Stimulated activated CD4-positive, alpha-beta T cell treated with anti-CD3 and anti-CD28 coated beads, Interleukin-2, amount 100 ng/mL, for 24 hours (primary cell): ENCODE results near the gene JAK3.
"Not testable (repeated sequence)": the region's sequence is repeated elsewhere in the genome, so short reads cannot be mapped to it uniquely, and the experiment has no call there.

Experiments used
- DNase-seq, 2 donors: peaks; one replicate each; pipeline ENCODE4 v3.0.0-alpha.2; 2020

The JAK3 gene

DNA sequence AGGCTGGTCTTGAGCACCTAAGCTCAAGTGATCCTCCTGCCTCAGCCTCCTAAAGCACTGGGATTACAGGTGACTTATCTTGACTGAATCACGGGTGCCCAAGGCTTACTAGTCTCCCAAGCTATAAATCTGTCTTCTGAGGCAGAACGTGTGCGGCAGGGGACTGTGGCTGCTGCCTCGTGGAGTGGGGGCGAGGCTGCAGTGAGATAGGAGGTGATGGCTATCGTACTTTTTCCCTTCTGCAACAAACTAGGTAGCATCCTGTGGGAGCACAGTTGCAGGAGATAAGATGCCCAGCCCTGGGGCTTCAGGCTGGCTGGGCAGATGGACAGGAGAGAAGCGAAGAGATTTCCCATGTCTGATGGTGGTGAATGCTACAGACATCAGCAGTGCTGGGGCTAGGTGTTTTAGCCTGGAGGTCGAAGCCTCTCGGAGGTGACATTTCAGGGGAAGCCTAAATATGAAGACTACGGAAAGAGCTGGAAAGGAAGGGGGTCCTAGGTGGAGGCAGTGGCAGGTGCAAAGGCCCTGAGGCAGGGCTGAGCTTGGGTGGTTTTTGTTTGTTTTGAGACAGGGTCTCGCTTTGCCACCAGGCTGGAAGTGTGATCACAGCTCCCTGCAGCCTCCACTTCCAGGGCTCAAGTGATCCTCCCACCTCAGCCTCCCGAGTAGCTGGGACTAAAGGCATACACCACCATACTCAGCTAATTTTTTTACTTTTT, 45.5 kb downstream of the JAK3 start:
- no peak for DNase-seq

DNA sequence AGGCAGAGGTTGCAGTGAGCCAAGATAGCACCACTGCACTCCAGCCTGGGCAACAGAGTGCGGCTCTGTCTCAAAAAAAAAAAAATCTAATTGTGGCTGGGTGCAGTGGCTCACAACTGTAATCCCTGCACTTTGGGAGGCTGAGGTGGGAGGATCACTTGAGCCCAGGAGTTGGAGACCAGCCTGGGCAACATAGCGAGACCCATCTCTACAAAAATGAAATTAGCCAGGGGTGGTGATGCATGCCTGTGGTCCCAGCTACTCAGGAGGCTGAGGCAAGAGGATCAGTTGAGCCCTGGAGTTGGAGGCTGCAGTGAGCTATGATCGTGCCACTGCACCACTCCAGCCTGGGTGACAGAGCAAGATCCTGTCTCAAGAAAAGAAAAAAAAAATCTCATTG, 49.2 kb downstream of the JAK3 start:
- DNase-seq: not testable (repeated sequence)

DNA sequence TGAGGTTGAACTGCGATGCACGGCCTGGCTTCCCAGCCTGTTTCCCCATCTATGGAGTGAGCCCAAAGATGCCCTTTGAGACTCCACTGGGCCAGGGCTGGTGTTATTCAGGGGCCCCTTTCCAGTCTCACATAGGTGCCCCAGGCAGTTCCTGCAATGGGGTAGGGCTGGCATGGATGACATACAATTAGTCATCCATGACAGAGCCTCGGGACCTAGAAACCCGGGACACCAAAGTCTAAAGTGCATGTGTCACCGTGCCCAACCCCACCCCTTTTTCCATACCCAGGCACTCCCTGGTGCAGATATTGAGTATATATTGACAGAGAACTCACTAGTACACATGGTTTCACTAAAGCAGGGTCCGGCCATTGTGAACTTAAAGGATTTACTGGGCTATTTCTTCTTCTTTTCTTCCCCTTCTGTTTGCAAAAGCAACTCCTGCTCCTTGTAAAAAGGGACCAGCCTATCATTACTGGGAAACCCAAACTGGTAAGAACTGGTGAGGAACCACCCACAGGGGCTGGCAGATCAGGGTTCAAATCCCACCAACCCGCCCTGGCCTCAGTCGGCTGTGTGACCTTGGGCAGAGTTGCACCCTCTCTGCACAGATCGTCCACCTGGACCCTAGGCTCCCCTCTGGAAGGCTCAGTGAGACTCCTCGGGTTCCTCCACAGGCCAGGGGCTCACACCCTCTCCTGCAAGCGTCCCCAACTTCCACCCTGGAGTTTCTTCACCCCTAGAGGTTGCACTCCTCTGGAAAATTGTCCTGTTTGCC, 50.2 kb downstream of the JAK3 start:
- peak; percentile 64 to 72 for DNase-seq

DNA sequence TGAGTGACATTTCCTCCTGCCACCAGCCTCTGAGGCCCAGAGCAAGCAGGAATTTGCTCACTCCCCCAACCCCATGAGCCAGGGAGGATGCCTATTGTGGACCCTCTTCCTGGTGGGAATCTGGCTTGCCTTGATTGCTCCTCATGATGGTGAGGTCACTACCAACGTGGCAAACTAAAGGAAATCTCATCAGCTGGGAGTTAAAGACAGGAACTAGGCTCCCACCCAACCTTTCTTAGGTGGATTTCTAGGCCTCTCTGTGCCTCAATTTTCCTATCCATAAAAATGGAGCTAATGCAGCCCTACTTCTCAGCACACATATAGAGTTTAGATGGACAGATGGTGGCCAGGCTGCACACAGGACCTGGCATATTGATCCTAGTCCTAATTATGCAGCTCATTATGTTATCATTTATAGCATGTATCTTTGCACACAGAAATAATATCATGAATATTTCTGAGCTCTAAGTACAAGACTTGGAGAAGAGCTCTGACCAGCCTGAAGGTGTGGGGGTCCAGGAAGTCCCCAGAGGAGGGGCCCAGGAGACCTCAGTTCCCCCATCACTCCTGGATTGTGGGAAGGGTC, 50.9 kb downstream of the JAK3 start:
- DNase-seq: no peak

DNA sequence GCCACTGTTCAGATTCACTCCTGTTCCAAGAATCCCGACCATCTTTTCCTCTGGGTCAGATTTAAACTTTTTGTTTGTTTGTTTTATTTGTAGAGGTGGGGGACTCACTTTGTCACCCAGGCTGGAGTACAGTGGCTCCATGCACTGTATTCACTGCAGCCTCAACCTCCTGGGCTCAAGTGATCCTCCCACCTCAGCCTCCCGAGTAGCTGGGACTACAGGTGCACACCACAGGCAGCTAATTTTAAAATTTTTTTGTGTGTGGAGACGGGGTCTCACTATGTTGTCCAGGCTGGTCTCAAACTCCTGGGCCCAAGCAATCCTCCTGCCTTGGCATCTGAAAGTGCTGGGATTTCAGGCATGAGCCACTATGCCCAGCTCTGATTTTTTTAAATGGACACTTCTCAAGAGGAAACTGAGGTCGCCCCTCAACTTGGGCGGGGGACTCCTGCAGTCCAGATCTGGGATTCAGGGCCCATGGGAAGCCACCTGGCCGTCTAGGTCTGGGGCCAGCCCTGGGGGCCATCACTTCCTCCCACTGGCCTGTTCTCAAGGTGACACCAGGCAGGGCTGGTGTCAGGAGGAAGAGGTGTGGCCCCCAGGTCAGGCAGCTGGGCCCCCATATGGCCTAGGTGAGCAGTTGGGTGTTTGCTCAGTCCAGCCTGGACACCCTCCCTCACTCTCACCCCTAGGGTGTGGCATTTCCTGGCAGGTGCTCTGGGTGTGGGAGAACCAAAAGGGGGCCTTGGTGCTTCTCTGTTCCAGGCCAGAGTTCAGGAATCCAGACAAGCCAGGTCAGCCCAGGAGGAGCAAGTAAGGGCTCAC, 51.6 kb downstream of the JAK3 start:
- no peak for DNase-seq

DNA sequence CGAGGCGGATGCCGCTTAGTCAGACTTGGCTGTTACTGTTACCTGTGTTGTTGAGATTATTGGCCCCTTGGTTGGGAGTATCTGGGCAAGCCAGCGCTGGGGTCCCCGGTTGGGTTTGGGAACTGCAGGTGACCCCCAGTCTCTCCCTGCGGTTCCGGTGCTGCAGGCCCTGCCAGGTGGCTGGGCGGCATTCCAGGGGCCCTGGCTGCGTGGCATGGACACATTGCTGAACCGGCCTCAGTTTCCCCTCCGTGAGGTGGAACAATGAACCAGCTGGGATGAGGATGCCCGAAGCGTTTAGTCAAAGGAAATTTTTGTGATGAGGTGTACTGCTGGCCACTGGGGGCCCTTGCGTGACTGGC, 52.3 kb downstream of the JAK3 start:
- no peak for DNase-seq

DNA sequence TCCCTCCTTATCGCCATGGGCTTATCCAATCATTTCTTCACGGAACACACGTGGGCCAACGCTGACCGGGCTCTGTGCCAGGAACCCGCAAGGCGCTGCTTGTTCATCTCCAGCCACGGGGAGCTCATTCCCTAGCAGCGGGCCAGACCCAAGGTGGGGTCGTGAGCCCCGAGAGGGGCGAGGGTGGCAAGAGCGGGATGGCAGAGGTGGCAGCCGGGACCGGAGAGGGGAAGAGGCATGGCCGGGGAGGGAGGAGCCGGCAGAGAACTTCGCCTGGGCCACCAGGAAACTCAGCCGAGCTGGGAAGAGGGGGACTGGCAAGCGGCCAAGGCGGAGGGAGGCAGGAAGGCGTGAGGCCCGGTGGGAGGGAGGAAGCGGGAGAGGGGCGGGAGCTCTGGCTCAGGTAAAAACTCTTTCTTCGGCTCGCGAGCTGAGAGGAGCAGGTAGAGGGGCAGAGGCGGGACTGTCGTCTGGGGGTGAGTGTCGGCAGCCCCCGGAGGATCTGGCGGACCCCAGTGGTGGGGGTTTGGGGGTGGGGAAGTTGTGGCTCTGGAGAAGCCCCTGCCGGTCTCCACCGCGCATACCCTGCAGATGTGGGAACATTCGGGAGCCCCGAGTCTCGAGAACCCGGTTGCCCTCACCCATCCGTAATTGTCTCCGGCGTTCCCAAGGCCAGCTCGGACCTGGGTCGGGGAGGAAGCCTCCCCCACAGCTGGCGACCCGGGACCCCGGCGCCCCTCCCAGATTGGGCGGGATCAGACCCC, 52.9 kb downstream of the JAK3 start, which contains the start of gene B3GNT3:
B3GNT3 (plus strand) TSS at position 408 of the 764 bp plus-strand sequence. CDS start 12,670 bp downstream, outside the sequence.
- peak; percentile 34 to 38 for DNase-seq

DNA sequence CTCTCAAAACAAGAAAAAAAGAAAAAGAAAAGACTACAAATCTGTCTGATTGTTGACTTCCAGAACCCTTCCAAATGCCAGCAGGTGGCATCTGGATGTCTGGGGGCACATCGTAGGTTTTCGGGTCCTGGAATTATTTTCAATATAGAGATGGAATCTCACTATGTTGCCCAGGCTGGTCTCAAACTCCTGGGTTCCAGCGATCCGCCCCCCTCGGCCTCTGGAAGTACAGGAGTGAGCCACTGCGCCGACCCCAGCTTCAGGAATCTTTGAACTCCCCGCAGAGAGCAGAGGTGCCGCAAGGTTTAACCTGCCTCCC, 53.4 kb downstream of the JAK3 start:
- no peak for DNase-seq

DNA sequence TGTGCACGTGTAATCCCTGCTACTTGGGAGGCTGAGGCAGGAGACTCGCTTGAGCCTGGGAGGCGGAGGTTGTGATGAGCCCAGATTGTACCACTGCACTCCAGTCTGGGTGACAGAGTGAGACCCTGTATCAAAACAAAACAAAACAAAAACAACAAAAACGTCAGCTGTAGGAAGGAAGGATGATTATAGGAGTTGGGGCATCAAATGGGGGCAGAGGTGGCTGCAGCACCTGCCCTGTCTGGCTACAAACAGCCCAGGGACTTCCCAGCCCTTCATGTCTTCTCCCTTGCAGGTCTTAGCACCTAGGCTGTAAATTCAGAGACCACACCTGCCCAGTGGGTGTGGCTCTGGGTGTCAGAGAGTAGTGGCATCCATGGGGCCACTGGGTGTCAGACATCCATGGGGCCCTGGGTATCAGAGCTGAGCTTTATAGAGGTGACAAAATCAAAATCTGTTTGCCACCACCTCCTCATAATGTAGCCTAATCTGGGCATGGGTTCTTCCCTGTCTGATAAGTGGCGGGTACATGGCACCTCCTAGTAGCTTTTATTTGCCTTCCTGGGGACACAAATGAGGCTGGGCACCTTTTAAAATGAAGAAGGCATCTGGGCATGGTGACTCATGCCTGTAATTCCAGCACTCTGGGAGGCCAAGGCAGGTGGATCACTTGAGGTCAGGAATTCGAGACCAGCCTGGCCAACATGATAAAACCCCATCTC, 57.6 kb downstream of the JAK3 start:
- no peak for DNase-seq

DNA sequence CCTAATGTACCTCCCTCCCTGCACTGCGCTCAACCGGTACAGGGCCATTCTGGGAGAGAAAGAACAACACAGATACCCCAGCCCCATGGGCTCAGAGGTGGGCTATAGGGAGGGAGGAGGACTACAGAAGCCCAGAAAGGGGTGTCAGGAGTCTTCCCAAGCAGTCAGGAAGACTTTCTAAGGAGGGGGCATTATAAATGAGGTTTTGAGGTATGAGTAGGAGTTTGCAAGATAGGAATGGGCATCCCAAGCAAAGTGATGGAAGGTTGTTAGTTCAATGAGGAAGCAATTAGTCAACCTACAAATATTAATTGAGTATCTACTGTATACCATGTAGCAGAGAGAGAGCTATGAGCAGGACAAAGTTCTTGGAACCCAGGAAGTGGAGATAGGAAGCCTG, 59.1 kb downstream of the JAK3 start:
- no peak for DNase-seq

DNA sequence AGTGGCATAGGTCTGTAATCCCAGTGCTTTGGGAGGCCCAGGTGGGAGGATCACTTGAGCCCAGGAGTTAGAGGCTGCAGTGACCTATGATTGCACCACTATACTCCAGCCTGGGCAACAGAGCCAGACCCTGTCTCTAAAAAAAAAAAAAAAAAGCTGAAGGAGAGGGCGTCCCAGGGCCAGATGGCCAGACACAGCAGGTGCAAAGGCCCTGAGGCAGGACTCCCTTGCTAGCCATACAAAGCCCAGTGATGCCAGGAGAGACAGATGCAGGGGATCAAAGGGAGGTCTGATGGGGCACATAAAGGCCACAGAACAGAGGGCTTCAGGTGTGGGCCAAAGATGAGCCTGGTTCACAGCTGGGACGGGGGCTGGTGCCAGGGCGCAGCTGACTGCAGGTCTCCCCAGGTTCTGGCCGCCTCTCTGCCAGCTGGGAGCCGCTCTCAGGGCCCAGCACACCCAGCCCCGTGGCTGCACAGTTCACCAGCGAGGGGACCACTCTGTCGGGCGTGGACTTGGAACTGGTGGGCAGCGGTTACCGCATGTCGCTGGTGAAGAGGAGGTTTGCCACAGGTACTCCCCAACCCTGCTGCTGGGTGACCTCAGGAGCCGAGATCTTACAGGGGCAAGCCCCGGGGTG, 60.4 kb downstream of the JAK3 start:
- no peak for DNase-seq

DNA sequence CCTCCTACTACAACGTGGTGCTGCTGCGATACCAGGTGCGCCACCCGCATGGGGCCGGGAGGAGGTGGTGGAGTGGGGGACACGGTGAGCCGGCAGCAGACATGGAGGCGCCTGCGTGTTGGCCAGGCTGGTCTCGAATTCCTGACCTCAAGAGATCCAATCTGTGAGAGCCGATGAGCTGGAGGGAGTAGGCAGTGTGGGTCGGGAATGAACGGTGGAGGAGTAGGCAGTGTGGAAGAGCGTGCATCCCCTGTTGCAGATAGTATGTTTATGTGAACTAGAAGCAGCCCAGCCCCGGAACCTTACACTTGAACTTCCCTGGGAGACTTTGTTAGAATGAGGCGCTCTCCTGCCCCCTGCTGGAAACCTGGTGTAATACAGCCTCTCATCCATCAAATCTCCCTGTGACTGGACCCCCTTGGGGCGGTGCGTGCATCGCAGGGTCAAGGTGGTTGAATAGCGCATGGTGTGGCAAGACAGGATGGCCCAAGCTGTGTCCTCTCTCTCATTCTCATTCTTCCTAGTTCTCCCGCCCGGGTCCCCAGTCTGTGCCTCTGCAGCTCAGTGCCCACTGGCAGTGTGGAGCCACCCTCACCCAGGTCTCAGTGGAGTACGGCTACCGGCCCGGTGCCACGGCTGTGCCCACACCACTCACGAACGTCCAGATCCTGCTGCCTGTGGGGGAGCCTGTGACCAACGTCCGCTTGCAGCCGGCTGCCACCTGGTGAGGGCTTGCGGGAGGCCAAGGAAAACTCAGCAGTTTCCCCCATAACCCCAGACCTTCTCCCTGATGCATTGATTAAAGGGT, 63.4 kb downstream of the JAK3 start:
- peak; percentile 82 to 84 for DNase-seq

DNA sequence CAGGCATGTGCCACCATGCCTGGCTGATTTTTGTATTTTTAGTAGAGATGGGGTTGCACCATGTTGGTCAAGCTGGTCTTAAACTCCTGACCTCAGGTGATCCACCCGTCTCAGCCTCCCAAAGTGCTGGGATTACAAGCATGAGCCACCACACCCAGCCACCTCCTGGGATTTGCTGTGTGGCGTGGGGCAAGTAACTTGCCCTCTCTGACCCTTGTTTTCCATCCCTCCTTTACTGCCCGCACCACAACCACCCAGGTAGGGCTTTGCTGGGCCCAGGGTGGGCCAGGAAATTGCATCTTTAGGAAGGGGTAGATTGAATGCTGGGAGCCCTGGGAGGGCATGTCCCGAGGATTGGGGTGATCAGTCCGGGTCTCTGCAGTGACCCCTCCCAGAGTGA, 64.1 kb downstream of the JAK3 start:
- not testable (repeated sequence) for DNase-seq

DNA sequence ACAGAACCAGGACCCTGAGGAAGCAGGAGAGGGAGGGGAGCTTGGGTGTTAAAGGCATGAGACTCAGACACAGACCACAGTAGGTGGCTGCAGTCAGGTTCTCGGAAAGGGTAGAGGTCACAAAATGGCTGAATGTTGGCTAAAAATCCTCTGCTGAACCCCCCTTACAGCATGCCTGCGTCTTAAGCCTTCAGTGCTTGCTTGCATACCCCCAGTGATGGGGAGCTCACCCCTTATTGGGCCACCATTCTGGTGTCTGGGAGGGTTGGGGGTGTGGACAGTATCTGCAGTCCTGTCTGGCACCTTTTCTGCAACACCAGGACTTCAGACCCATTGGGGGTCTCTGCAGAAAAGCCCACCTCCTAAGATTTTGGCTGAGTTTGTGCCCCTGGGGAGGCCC, 67.0 kb downstream of the JAK3 start:
- DNase-seq: no peak

DNA sequence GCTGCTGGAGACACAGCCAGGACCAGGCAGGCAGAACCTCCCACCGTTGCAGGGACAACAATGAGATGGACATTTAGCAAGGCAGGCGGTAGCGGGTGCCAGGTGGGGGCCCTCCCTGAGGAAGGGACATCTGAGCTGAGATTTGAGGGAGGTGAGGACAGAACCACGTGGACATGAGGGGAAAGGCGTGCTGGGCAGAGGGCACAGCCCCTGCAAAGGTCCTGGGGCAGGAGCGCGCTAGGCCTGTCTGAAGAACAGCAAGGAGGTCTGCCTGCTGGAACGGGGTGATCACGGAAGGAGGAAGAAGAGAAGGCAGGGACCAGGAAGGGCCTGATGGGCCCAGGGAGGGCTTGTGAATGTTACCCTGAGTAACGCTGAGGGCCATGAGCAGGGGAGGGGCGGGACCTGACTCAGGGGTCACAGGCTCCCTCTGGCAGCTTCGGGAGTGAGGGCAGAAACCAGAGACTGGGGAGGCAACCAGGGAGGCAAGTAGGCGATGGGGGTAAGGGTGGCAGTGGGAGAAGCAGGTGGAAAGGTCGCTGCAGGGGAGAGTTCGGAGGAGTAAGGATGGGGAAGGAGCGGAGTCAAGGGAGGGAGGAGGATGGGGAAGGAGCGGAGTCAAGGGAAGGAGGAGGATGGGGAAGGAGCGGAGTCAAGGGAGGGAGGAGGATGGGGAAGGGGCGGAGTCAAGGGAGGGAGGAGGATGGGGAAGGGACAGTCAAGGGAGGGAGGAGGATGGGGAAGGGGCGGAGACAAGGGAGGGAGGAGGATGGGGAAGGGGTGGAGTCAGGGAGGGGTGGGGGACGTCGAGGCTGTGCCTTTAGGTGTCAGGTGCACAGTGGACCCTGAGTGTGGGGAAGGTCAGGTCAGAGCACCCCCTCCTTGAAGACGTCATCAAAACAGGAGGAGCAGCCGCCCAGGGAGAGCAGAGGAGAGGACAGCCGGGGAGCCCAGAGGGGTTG, 68.5 kb downstream of the JAK3 start:
- DNase-seq: no peak

DNA sequence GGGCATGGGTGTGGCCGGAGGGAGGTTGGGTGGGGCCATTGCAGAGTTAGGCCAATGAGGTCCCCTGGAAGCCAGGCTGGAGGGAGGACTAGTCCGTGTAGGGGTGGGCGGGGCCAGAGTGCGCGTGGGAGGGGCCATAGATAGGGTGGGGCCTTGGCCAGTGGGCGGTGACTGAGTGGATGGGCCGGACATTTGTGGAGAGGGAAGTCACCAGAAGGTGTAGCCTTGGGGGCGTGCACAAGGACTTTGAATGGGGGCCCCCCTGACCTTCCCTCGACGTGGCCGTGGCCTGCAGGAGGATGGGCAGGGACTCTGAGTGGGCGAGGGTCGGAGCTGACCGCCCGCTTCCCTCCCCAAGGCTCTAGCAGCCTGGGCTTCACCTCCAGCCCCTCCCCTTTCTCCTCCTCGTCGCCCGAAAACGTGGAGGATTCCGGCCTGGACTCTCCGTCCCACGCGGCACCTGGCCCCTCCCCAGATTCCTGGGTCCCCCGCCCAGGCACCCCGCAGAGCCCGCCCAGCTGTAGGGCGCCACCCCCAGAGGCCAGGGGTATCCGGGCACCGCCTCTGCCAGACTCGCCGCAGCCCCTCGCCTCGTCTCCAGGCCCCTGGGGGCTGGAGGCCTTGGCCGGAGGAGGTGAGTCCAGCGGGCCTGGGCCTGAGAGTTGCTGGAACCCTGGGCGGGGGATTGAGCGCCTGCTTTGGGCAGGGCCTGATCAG, 69.4 kb downstream of the JAK3 start:
- peak; percentile 49 to 69 for DNase-seq

DNA sequence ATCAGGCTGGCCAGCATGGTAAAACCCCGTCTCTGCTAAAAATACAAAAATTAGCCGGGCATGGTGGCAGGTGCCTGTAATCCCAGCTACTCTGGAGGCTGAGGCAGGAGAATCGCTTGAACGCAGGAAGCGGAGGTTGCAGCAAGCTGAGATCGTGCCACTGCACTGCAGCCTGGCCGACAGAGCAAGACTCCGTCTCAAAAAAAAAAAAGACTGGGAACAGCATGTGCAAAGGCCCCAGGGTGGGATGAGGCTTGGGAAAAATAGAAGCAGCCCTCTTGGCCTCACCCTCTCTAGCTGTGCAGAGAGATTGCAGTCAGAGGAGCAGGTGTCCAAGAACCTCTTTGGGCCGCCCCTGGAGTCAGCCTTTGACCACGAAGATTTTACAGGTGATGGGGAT, 69.9 kb downstream of the JAK3 start:
- DNase-seq: not testable (repeated sequence)

DNA sequence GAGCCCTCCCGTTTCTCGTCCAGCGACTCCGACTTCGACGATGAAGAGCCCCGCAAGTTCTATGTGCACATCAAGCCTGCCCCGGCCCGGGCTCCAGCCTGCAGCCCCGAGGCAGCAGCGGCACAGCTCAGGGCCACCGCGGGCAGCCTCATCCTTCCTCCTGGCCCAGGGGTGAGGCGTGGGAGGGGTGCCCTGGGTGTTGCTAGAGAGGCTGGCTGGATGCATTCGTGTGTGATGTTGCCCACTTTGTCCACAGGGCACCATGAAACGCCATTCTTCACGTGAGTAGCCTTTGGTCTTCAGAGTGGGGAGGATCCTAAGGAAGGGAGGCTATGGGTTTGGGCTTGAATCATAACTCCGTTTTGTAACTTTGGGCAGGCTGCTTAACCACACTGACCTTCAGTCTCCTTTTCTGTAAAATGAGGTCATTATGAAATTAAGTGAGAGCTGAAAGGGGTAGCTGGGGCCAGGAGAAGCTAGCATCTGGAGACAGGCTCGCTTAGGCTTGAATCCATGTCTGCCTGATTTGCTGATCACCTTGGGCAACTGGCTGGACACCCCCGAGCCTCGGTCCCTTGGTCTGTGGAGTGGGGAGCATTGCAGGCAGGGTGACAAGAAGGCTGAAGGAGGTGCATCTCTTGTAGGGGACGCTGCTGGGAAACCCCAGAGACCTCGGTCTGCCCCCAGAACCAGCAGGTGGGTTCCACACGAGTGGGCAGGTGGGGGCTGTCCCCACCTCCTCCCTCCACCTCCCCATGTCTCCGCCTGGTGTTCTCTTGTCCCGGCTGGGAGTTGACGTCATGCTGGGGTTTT, 71.6 kb downstream of the JAK3 start:
- no peak for DNase-seq
